ENCODE results near the gene CRB3. TPM values are rescaled to one million over a fixed set of nuclear protein-coding genes. Genes with fewer than 3 reads are reported as not detected.

CRB3 gene
- total and polyA plus RNA-seq, 9 of the 15 experiments (the other 6 are each of a cell fraction or from before 2014, with no cell fraction given), result 0.49 TPM; not detected in 8

GRCh38 chr19:6424939-6425731 lies 38.9 kb upstream of the CRB3 start (continued):
- no peak for TF ChIP-seq TSC22D4 (tag; IDR thresholded peaks at IDR 0.05)
- TF ChIP-seq ZNF444 (CRISPR knock-in tag; IDR thresholded peaks at IDR 0.05), result peak; percentile 45; the same call in 1 of the 2 replicates
- no peak for TF ChIP-seq GTF2B (IDR thresholded peaks at IDR 0.05; ENCODE audit: extremely low read depth, insufficient read length)
- TF ChIP-seq FOXA1 (IDR thresholded peaks at IDR 0.05; ENCODE audit: borderline replicate concordance), result no peak
- no peak for TF ChIP-seq NCOA4 (IDR thresholded peaks at IDR 0.05; ENCODE audit: partially characterized antibody)
- TF ChIP-seq MGA (IDR thresholded peaks at IDR 0.05), result peak; percentile 100
- peak in 1 of 2 experiments; percentile 28; a peak in 1 of 4 replicates for TF ChIP-seq TBL1XR1 (IDR thresholded peaks at IDR 0.05; ENCODE audit: low read length in 2 of 2)
- peak; percentile 75 for TF ChIP-seq ELF1 (tag; IDR thresholded peaks at IDR 0.05)
- TF ChIP-seq MEIS2 (IDR thresholded peaks at IDR 0.05; ENCODE audit: partially characterized antibody), result peak; percentile 87
- TF ChIP-seq, protein P1, sequence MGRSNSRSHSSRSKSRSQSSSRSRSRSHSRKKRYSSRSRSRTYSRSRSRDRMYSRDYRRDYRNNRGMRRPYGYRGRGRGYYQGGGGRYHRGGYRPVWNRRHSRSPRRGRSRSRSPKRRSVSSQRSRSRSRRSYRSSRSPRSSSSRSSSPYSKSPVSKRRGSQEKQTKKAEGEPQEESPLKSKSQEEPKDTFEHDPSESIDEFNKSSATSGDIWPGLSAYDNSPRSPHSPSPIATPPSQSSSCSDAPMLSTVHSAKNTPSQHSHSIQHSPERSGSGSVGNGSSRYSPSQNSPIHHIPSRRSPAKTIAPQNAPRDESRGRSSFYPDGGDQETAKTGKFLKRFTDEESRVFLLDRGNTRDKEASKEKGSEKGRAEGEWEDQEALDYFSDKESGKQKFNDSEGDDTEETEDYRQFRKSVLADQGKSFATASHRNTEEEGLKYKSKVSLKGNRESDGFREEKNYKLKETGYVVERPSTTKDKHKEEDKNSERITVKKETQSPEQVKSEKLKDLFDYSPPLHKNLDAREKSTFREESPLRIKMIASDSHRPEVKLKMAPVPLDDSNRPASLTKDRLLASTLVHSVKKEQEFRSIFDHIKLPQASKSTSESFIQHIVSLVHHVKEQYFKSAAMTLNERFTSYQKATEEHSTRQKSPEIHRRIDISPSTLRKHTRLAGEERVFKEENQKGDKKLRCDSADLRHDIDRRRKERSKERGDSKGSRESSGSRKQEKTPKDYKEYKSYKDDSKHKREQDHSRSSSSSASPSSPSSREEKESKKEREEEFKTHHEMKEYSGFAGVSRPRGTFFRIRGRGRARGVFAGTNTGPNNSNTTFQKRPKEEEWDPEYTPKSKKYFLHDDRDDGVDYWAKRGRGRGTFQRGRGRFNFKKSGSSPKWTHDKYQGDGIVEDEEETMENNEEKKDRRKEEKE (IDR thresholded peaks at IDR 0.05; ENCODE audit: borderline replicate concordance in 1 of 2, control insufficient read depth in 1 of 2, low read depth in 2 of 2, low read length in 1 of 2), result no peak
- TF ChIP-seq FOS (IDR thresholded peaks at IDR 0.05; ENCODE audit: extremely low read depth, insufficient read length), result peak; percentile 99

All from K562 (cell line).